GM18868 (cell line): ENCODE data around the gene SMAD2.
A peak's percentile ranks its signal among the peaks of the same experiment; 100 is the strongest.
"Not testable (repeated sequence)": the region's sequence is repeated elsewhere in the genome, so short reads cannot be mapped to it uniquely, and the experiment has no call there.

Experiments
- ATAC-seq: cut with Tn5 transposase; IDR thresholded peaks from one replicate; pipeline ENCODE4 v1.9.1; 2021; ENCODE audit warnings: mild to moderate bottlenecking, moderate library complexity; ENCODE audit not compliant: unreplicated experiment

The SMAD2 gene

DNA sequence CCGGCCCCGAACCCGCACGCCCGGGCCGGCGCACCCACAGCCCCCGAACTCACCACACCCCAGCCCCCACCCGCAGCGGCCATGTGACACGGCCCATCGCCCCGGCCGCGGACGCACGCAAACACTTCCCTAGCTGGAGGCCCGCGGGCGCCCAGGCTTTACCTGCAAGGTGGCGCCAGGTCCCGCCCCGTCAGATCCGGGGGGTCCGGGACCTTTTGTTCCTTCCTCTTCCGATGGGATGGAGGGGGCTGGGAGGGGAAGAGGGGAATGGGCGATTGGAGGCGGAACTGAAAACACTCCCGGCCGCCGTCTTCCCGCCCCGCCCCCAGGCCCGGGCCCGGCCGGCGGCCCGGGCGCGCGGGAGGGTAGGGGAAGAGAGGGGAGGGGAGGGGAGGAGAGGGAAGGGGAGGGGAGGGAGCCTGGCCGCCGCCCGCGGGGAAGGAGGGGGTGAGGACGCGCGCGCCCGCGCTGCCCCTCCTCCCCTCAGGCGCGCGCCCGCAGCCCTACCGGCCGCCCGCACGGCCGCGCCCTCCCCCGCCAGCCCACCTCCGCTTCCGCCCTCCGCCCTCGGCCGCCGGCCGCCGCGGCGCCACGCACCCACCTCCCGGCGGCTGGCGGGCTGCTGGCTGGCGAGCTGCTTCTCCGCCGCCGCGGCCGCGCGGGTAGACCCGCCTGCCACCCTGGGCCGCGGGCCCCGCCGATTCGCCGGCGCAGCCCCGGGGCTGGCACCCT is at the start of gene SMAD2:
TSS of gene SMAD2 (minus strand) at position 461 of the 732 bp plus-strand sequence. CDS start 33,903 bp downstream, outside the sequence.
- ATAC-seq: peak; percentile 58

DNA sequence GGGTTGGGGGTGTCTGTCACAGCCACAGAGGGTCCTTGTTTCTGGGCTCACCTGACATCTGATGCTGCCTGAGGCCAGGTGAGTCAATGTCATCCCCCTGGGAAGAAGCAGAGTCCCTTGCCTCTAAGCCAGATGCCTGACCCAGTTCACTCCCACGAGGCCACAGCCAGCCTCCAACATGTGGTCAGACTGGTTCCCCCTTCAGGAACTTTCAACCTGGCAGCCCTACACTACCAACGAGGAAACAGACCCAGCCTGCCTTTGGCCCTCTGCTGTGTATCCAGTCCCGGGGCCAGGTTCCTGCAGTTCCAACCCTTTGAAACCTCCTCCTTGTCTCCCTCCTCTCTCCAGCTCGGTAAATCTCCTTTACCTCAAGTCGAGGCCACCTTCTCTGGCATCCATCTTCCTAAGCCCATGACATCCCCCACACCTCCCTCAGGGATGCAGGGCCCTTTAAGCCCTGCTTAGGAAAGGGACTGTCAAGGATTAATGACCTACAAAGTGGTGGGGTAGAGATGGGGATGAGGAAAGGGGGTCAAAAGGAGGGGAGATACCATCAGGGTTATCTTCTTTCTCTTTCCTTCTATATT is 49.2 kb upstream of the SMAD2 start:
- ATAC-seq: no peak

DNA sequence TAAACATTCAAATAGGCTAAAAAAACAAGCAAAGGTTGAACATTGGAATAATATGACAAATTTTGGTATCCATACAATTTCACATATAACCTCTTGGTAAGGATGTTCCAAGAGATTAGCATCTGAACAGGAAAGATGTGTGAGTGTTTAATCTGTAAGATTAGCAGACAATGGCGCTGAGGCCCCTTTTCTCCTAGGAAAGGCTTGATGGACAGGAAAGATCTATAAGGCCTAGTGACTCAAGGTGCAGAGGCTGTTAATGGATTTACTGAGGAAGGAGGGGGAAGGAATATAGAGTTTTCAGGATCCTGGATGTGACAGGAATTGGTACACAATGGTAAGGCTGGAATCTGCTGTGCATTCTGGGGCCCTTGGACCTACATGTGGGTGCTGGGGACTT is 48.1 kb upstream of the SMAD2 start:
- ATAC-seq: no peak

DNA sequence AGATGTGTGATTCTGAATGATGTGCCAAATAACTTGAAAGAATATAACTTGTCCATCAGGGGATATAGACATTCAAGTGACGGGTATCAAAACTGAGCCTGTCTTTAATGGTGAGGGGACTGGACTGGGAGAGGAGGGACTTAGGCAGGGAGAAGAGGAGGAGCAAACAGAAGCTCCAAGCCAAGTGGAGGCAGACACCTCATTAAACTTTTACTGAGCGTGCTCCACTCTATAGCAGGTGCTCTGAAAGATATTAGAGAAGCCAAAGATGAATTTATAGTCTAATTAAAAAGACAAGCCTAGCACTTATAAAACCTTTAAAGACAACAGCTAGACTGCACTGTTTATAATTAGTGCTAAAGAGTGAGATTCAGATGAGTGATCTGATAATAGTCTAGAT is 47.7 kb upstream of the SMAD2 start:
- no peak for ATAC-seq

DNA sequence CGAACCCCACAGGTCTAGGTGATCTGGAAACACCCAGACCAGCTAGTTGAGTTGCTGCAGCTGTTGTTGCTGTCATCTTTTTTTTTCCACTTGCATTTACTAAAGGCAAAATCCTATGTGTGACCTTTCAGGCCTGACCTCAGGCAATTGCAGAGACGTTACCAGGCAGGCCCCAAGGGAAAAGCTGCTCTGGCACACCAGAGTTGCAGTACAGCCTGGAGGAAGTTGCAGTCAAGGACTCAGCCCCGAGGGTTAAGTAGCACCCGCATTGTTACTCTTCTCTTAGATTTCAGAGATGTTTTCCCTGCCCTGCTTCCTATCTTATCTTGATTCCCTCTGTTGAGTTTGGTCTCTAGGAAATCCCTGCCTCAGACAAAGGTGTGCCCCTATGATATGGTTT is 45.2 kb upstream of the SMAD2 start:
- no peak for ATAC-seq

DNA sequence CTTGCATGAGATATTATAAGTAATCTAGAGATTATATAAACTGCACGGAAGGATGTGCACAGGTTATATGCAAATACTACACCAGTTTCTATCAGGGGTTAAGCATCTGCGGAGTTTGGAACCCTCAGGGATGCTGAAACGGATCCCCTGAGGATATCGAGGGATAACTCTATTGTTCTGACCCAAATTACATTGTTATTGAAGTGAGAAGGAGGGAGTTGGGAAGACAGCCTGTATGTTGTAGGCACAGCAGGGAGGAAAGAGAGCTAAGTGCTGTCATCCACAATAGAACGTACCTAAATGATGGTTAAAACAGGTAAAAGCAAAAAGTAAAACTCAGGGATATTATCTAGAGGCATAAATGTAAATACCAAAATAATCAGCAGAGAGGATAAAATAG is 44.6 kb upstream of the SMAD2 start:
- ATAC-seq: no peak

DNA sequence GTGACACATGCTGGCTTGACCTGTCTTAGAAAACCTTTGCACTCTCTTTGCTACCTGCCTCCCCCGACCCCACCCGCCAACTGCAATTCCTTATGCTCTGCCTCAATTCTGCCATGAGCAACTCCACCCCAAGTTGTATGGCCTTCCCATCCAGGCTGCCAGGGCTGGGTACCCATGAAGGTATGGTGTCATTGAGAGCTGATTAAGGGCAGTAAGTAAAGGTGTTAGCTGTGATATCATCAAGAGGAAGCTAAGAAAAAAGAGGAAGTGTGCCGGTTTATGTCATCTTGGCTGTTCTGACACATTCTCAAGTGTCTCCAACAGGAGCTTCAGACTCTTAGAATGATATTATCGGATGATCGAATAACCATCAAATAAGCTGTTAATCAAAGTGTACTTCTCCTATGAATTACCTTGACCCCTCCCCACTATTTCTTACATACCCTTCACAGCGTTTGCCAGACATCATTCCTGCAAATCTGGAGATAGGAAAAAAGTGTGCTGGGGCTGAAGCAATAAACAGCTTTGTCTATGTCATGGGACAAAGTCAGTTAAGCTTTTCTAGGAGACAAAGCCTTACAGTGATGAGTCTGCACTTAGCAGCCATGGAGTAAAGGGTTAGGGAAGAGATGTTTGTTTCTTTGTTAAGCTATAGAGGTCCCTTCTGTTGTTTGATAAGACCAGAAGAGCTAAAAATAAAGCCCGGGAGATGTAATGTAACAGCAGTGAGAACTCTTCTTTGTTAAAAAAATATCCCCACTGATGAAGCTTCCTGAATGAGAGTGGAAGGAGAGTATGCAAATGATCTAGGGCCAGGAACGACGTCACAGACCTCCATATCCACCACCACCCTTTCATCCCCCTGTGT is 40.4 kb upstream of the SMAD2 start:
- no peak for ATAC-seq

DNA sequence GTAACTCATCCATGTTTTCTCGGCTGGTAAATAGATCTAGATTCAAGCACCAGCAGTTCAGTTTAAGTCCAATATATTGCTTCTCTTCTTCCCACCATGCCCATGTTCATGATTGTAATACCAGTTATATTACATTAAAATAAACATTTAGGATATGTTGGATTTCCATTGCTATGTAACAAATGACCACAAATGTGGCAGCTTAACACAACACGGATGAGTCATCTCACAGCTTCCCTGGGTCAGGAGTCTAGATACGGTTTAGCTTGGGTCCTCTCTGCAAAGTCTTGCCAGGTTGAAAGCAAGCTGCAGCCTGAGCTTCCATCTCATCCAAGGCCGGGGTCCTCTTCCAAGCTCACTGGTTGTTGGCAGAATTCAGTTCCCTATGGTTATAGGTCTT is 39.4 kb upstream of the SMAD2 start:
- ATAC-seq: no peak

DNA sequence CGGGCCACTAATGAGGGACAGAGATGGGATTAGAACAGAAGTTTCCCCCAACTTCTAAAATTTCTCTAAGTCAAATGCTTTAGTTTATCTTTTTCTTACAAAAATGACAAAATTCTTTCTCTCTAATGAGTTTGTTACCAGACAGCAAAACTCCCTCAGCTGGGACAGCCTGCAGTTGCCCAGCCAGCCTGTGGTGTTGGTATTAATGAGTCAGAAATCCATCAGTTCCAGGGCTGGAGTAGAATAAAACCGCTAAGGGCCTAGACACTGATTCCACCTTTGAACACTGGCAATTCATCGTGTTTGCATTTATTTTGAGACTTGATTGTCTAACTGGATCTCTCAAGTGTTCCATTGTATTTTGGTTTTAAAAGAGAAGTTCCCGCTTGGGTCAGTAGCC is 38.3 kb upstream of the SMAD2 start:
- ATAC-seq: no peak

DNA sequence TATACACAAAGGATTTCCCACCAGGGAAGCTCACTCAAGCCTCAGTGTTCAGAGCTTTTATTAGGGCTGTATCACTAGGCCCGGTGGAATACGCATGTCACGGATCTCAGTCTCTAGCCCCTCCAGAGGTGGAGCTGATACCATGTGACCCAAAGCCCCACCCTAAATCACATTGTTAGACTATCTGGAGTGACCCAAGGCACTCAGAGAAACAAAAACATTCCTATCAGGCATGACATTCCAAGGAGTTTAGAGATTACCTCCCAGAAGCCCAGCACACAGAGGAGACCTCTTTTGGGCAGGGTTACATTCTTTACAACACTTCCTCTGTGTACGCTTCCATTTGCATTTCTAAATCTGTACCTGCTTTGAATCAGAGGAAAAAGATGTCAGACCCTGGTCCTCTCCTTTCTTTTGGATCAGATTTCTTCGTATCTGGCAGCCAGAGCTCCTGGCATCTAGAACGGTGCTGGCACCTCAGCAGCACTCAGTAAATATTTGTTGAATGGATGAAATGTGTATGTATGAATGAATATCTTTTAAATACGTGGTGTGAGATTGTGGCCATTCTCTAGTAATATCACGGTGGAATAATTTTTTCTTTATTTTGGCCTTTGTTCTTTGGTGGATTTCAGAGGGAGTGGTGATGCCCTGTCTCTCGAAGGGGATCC is 37.7 kb upstream of the SMAD2 start:
- ATAC-seq: no peak

DNA sequence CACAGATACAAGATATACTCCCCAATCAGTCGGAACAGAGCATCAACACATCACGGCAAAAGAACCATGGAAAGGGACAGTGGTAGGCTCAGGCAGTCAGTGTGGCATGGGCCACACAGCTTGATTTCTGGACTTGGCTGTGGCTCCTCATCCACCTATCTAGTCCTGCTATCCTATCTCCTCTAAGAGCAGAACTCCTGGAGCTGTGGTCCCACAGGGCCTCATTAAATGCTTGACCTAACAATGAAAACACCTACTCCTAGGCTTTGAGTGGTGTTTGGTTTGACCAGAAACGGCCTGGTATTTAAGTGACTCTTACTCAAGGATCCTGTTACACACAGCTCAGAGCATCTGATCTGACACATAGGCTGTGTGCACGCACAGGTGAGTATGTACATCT is 33.6 kb upstream of the SMAD2 start:
- no peak for ATAC-seq

DNA sequence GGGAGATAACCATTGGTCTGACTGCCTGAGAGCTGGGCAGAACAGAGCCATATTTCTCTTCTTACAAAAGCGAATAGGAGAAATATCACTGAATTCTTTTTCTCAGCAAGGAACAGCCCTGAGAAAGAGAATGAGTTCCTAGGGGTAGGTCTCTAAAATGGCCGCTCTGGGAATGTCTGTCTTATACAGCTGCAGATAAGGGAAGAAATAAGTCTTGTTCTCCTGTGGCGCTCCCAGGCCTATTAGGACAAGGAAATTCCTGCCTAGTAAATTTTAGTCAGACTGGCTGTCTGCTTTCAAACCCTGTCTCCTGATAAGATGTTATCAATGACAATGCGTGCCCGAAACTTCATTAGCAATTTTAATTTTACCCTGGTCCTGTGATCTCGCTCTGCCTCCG is 30.5 kb upstream of the SMAD2 start:
- not testable (repeated sequence) for ATAC-seq

DNA sequence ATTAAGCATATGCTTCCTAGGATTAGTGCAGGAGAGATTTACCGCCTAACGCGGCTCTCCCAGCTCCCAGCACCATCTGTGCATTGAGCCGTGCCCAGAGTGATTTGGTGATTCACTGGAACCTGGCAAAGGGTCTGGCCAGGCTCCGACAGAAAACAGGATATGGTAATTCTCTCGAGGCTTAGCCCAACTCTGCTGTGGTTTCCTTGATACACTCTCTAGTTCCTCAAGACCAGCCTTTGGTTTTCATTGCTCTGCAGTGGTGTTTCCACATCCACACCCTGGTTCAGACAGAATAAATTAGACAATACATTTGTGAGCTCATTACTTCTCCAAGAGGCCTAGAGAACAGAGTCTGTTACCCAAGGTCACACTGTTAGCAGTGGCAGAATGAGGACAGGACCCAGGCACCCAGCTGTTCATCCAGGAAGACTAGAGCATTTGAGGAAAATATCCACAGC is 23.0 kb upstream of the SMAD2 start:
- no peak for ATAC-seq

DNA sequence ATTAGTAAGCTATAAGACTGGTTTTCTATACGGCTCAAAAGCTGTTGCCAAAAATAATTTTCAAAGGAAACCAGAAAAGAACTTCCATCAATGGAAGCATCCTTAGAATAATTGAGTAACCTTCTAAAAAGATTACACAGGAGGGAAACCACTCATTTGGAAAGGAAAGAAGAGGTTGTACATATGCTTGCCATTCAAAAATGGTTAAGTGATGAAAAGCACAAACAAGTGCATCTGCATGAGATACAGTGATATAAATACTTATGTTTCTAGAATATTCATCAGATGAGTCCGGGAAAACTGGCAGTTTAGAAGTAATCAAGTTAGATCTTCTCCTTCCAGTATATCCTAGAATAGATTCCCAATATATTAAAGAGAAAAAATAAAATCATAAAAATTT is 20.1 kb upstream of the SMAD2 start:
- no peak for ATAC-seq

DNA sequence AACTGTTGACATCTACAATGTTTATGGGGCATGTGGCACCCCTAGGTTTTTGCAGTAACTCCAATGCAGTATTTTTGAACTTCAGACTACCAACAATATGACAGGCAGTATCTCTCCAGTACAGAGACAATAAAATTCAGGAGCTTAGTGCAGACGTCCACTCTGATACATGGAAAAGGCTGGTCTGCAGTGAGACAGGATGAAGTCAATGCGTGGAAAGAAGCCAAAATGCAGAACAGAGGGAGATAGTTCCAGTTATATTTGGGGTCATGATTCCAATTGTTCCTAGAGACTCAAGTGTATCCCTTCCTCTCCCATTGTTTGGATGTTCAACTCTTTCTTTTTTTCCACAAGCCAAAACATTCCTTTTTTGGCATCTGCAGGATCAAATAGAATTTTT is 18.7 kb upstream of the SMAD2 start:
- no peak for ATAC-seq

DNA sequence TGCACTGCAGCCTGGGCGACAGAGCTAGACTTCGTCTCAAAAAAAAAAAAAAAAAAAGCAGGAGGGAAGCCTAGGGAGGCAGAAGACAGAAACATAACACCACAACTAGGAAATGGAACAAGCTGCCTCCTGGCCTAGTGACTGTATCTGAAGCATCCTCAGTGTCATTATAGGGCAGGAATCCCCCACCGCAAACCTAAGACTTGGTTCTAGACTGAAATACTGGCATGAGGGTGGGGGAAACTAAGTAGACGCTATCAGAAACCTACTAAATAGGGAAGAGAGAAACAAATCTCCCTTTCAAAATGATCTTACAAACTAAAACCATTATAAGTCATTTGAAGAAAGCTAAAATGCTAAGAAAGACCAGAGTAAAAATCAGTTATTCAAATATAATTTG is 16.4 kb upstream of the SMAD2 start:
- peak; percentile 69 for ATAC-seq

DNA sequence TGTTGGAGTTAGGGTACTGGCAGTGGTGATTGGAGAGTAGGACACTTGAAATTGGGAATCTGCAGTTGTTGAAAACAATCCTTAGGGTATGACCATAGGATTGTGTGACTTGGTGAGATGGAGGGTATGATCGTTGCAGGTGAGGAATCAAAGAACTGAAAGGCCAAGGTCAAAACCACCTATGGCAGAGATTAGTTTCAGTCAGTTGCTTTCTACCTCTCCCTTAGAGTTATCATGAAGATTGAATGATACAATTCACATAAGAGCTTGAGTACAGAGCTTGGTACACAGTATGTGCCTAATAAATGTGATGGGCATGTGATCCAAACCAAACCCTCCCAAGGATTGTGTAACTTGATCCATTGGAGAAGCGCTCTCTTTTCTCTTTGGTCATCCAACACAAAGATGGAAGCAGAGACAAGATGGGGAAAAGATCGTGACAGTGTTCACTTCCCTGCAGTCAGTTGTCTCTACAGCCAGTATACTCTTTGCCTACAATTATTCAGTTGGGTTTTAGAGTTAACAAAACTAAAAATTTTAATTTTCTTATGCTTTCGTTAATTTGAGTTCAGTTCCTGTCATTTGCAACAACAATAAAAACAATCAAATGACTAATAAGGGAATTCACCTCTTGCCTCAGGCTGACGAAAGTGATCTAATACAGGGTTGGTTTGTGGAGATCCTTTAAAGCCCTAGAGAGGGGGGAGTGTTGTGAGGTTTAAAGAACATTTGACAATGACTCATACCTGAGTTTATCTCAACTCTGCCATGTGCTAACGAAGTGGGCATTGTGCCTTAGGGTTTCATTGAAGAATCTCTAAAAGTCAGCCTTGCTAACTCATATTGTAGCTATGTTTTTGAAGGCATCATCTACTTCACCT is 14.8 kb upstream of the SMAD2 start:
- peak; percentile 86 for ATAC-seq

DNA sequence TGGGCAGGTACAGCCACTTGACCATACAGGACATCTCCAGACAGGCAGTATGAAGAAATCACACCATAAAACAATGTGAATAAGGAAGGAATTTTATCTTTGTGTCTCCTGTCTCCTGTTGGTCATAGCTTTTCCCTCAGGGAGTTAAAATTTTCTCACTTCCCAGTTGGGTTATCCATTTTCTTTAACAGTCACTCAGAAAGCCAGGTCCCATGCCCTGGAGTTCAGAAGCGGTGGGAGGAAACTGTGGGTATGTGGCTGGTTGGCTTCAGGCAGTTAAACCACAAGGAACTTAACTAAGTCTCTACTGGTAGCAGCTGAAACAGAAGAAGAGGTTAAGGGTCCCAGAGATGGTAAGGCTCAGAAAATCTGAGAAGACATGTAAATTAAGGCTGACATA is 6.5 kb upstream of the SMAD2 start:
- no peak for ATAC-seq

DNA sequence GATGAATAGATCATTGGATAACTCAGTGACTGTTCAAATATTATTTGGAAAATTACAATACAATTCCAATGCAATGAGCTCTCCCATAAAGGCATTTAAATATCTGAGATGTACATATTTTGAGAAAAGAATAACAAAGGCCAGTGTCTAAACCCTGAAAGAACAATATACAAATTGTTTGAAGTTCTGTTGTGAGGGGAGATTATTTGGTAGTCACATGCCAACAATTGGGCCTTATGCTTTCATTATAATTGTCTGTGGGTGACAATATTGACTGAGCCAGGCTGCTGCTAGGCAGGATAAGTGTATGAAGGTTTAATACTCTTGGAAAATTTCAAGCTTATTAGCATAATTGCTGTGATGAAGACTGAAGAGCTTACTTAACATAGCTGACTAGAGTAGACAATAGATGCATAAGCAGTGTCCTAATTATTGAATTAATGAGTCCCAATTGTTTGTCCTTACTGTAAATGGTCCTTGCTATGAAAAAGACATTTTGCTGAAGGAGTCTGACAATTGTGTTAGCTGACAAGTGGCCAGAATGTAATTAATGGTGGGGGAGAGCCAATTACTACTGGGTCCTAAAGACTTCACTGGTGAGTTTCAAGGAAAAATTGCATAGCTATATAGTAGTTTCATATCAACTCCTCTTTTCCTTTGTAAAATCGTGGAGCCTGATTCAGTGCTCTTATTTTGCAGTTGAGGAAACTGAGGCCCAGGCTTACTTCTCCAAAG is 5.0 kb upstream of the SMAD2 start:
- ATAC-seq: no peak

DNA sequence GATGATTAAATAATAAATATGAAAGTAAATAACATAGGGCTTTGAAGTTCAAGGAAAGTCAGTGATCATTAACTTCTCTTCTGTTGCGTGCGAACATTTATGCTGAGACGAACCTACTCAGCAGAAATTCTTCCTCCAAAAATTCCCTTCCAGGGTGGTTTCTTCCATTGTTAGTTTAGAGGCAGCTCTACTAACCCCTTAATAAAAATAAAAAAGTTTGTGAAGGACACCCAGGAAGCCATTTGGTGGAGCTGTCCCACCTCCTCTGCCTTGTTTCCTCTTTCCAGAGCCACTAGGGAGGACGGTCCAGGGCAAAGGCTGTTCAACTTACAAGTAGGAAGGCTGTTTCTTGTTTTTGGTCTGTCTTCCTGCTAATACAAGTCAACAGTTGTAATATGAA is 2.1 kb upstream of the SMAD2 start:
- ATAC-seq: no peak
